ENCODE data around the gene INAFM1.

INAFM1 gene

GRCh38 chr19:47319923-47320871 is 45.5 kb downstream of the INAFM1 start:
- TF ChIP-seq CTCF (IDR thresholded peaks at IDR 0.05): no peak
- no peak overlapping the region for H3K27ac Mint-ChIP-seq
- no peaks in the 10 kb centered on the region for H3K4me1 Mint-ChIP-seq
- H3K4me3 Mint-ChIP-seq: no peak overlapping the region
- H3K9me3 Mint-ChIP-seq: peaks cover 6% of the 10 kb centered on the region
- DNase-seq: no peak
- peaks cover 55% of the 10 kb centered on the region for H3K27me3 Mint-ChIP-seq (ENCODE audit: low read depth, poor library complexity)
- H3K36me3 Mint-ChIP-seq (ENCODE audit: low read depth): no peaks in the 10 kb centered on the region

- Mint-ChIP-seq H3K27ac (no peak overlapping the region), H3K4me3 (no peak overlapping the region), H3K36me3 (ENCODE audit: low read depth) (no peaks in the 10 kb centered on the region), H3K4me1 (no peaks in the 10 kb centered on the region), H3K9me3 (peaks cover 6% of the 10 kb centered on the region), H3K27me3 (ENCODE audit: low read depth, poor library complexity) (peaks cover 54% of the 10 kb centered on the region)
- TF ChIP-seq CTCF (IDR thresholded peaks at IDR 0.05): no peak
- no peak for DNase-seq
Observed at GRCh38 chr19:47321630-47322029, 46.9 kb downstream of the INAFM1 start.

- Mint-ChIP-seq H3K4me1 (no peaks in the 10 kb centered on the region), H3K27me3 (ENCODE audit: low read depth, poor library complexity) (peaks cover 51% of the 10 kb centered on the region), H3K4me3 (no peak overlapping the region), H3K27ac (peak overlapping the region; percentile 4), H3K36me3 (ENCODE audit: low read depth) (no peaks in the 10 kb centered on the region), H3K9me3 (peaks cover 6% of the 10 kb centered on the region)
- no peak for DNase-seq
- TF ChIP-seq CTCF (IDR thresholded peaks at IDR 0.05): no peak
Observed at GRCh38 chr19:47322058-47322457, 47.4 kb downstream of the INAFM1 start.

GRCh38 chr19:47323409-47323808 is 48.7 kb downstream of the INAFM1 start:
- H3K27me3 Mint-ChIP-seq (ENCODE audit: low read depth, poor library complexity): peaks cover 47% of the 10 kb centered on the region
- H3K4me1 Mint-ChIP-seq: no peaks in the 10 kb centered on the region
- no peak for TF ChIP-seq CTCF (IDR thresholded peaks at IDR 0.05)
- H3K4me3 Mint-ChIP-seq: no peak overlapping the region
- peaks cover 6% of the 10 kb centered on the region for H3K9me3 Mint-ChIP-seq
- DNase-seq: no peak
- no peaks in the 10 kb centered on the region for H3K36me3 Mint-ChIP-seq (ENCODE audit: low read depth)
- no peak overlapping the region for H3K27ac Mint-ChIP-seq

- Mint-ChIP-seq H3K9me3 (peaks cover 6% of the 10 kb centered on the region), H3K27me3 (ENCODE audit: low read depth, poor library complexity) (peaks cover 46% of the 10 kb centered on the region), H3K36me3 (ENCODE audit: low read depth) (no peaks in the 10 kb centered on the region), H3K27ac (no peak overlapping the region), H3K4me3 (no peak overlapping the region), H3K4me1 (no peaks in the 10 kb centered on the region)
- TF ChIP-seq CTCF (IDR thresholded peaks at IDR 0.05): no peak
- DNase-seq: no peak
Observed at GRCh38 chr19:47323872-47324271, 49.2 kb downstream of the INAFM1 start.

GRCh38 chr19:47324502-47324901 is 49.8 kb downstream of the INAFM1 start:
- Mint-ChIP-seq H3K36me3 (ENCODE audit: low read depth) (no peaks in the 10 kb centered on the region), H3K27ac (no peak overlapping the region), H3K27me3 (ENCODE audit: low read depth, poor library complexity) (peaks cover 45% of the 10 kb centered on the region), H3K9me3 (peaks cover 6% of the 10 kb centered on the region), H3K4me3 (no peak overlapping the region), H3K4me1 (no peaks in the 10 kb centered on the region)
- DNase-seq: no peak
- no peak for TF ChIP-seq CTCF (IDR thresholded peaks at IDR 0.05)
